ENCODE results near the gene ALCAM.

- TF ChIP-seq SIN3A (IDR thresholded peaks at IDR 0.05; ENCODE audit: borderline replicate concordance, insufficient read depth, low read length) (no peak), POLR2AphosphoS5 (IDR thresholded peaks at IDR 0.05; ENCODE audit: low read depth, low read length) (no peak), REST (IDR thresholded peaks at IDR 0.05; ENCODE audit: insufficient read depth in 1 of 2, low read depth in 2 of 2, low read length in 2 of 2) (no peak), TAF1 (IDR thresholded peaks at IDR 0.05; ENCODE audit: borderline replicate concordance, insufficient read depth, low read length) (no peak)
These were observed 136.5 kb downstream of the ALCAM start for GRCh38 chr3:105503191-105503593.
